Measurements from ENCODE around the gene PILRA.

DNA sequence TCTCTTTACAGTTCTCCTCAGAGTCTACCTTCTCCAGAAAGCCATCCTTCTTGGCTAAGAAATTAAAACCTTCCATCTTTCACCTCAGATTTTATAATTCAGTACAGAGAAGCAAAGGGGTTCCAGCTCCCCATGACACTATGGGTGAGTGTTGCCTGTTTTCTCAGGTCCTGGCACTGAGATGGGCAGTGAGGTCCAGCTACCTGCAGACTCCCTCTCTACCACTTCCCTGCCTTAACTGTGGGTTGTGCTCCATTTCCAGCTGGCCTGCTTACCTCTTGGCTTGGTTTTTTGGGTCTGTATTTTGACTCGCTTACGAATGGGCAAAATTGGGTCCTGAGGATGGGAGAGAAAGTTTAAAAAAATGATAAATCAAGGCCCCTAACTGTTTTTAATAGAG, 29.0 kb downstream of the PILRA start:
- TF ChIP-seq EZH2 (IDR thresholded peaks at IDR 0.05; ENCODE audit: insufficient read depth, poor library complexity, severe bottlenecking) (no peak), EZH2phosphoT487 (IDR thresholded peaks at IDR 0.05; ENCODE audit: insufficient read depth, low read depth) (no peak)
